K562 (cell line): ENCODE data around the gene ELAC2. TPM values are rescaled to one million over a fixed set of nuclear protein-coding genes. Genes with fewer than 3 reads are reported as not detected.

ENCODE experiments used
- ELF4 ChIP-seq: fragments of 450-650 bp; formaldehyde crosslinking; IDR thresholded peaks from 2 replicates; pipeline ENCODE4 v1.4.0; 2022; ENCODE audit warnings: missing genetic modification characterization
- PRMT5 ChIP-seq: sonication (generic); formaldehyde crosslinking; IDR thresholded peaks from 2 replicates; pipeline ENCODE4 v1.5.0; 2020; ENCODE audit warnings: missing genetic modification reagents
- PYGO2 ChIP-seq: fragments of 450-650 bp; IDR thresholded peaks from 2 replicates; pipeline ENCODE4 v1.6.1; 2016; ENCODE audit warnings: mild to moderate bottlenecking, missing genetic modification characterization, moderate library complexity, missing compliant biosample characterization
- U2AF2 ChIP-seq: fragments of 200-400 bp; formaldehyde crosslinking; optimal IDR thresholded peaks from 2 replicates; pipeline ENCODE3; 2017; ENCODE audit warnings: low read depth, mild to moderate bottlenecking, low read length
- polyA plus RNA-seq, 8 experiments: library from polyadenylated mRNA; depleted of rRNA in 4 of 8; stranded (reverse) in 5 of 8; unstranded in 3 of 8; fragments of >200 nt; fragmentation: Nextera tagmentation in 2 of 8; fragmentation: Illumina TruSeq in 1 of 8; extraction: Ambion mirVana in 2 of 8; extraction: Trizol in 1 of 8; gene quantifications; 2 replicates each; pipeline versions ENCODE4 v1.2.1 to v1.2.3, GENCODE V29; 2011 to 2014; ENCODE audit warnings: inconsistent platforms in 1 of 8, missing spikeins in 1 of 8
- total RNA-seq, 7 experiments: library from RNA; depleted of rRNA in 6 of 7; stranded (reverse); fragments of >200 nt in 6 of 7; fragmentation: Illumina TruSeq in 2 of 7; extraction: Trizol in 2 of 7; gene quantifications; 2 replicates each; pipeline versions ENCODE4 v1.2.1 to v1.2.3, GENCODE V29; 2011 to 2021; ENCODE audit warnings: low replicate concordance in 1 of 7
- TF ChIP-seq, protein P1 (sequence below): fragments of 450-650 bp; formaldehyde crosslinking; IDR thresholded peaks from 2 replicates; pipeline ENCODE4 v1.4.0; 2020; ENCODE audit warnings: mild to moderate bottlenecking, mixed read lengths
- TF ChIP-seq, protein P2 (sequence below): sonication (generic); formaldehyde crosslinking; IDR thresholded peaks from 2 replicates; pipeline ENCODE4 v1.8.0; 2023; ENCODE audit warnings: missing genetic modification reagents, mild to moderate bottlenecking, borderline replicate concordance
- TF ChIP-seq, protein P3 (sequence below): fragments of 250-450 bp; sonication (Bioruptor Pico); IDR thresholded peaks from 2 replicates; pipeline ENCODE4 v1.8.0; 2022; ENCODE audit warnings: inconsistent platforms, mild to moderate bottlenecking, moderate library complexity, borderline replicate concordance

The ELAC2 gene
- total and polyA plus RNA-seq, 9 of the 15 experiments (the other 6 are each of a cell fraction or from before 2014, with no cell fraction given), result 4.5 to 129 (median 70.6) TPM

DNA sequence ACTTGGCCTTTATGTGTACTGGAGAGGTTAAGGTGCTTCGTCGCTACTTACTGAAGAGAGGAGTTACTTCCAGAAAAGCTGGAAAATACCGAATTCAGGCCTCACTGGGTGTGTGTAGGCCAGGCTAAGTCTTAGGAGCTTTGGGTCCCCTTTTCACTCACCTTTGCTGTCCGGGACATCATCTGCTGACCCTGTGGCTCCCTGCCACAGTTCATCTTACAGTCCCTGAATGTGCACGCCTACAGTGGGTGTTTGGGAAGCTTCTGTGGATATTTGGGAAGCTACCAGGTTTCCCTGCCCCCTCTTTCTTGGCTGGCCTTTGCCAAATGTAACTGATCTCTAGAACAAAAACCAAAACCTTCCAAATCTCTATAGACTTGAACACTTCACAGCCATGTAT, 51.4 kb downstream of the ELAC2 start (continued):
- TF ChIP-seq, protein P1, sequence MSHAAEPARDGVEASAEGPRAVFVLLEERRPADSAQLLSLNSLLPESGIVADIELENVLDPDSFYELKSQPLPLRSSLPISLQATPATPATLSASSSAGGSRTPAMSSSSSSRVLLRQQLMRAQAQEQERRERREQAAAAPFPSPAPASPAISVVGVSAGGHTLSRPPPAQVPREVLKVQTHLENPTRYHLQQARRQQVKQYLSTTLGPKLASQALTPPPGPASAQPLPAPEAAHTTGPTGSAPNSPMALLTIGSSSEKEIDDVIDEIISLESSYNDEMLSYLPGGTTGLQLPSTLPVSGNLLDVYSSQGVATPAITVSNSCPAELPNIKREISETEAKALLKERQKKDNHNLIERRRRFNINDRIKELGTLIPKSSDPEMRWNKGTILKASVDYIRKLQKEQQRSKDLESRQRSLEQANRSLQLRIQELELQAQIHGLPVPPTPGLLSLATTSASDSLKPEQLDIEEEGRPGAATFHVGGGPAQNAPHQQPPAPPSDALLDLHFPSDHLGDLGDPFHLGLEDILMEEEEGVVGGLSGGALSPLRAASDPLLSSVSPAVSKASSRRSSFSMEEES (CRISPR knock-in tag), result no peak
- TF ChIP-seq, protein P2, sequence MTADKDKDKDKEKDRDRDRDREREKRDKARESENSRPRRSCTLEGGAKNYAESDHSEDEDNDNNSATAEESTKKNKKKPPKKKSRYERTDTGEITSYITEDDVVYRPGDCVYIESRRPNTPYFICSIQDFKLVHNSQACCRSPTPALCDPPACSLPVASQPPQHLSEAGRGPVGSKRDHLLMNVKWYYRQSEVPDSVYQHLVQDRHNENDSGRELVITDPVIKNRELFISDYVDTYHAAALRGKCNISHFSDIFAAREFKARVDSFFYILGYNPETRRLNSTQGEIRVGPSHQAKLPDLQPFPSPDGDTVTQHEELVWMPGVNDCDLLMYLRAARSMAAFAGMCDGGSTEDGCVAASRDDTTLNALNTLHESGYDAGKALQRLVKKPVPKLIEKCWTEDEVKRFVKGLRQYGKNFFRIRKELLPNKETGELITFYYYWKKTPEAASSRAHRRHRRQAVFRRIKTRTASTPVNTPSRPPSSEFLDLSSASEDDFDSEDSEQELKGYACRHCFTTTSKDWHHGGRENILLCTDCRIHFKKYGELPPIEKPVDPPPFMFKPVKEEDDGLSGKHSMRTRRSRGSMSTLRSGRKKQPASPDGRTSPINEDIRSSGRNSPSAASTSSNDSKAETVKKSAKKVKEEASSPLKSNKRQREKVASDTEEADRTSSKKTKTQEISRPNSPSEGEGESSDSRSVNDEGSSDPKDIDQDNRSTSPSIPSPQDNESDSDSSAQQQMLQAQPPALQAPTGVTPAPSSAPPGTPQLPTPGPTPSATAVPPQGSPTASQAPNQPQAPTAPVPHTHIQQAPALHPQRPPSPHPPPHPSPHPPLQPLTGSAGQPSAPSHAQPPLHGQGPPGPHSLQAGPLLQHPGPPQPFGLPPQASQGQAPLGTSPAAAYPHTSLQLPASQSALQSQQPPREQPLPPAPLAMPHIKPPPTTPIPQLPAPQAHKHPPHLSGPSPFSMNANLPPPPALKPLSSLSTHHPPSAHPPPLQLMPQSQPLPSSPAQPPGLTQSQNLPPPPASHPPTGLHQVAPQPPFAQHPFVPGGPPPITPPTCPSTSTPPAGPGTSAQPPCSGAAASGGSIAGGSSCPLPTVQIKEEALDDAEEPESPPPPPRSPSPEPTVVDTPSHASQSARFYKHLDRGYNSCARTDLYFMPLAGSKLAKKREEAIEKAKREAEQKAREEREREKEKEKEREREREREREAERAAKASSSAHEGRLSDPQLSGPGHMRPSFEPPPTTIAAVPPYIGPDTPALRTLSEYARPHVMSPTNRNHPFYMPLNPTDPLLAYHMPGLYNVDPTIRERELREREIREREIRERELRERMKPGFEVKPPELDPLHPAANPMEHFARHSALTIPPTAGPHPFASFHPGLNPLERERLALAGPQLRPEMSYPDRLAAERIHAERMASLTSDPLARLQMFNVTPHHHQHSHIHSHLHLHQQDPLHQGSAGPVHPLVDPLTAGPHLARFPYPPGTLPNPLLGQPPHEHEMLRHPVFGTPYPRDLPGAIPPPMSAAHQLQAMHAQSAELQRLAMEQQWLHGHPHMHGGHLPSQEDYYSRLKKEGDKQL, result no peak
- TF ChIP-seq PRMT5 (CRISPR knock-in tag), result no peak
- TF ChIP-seq ELF4 (CRISPR knock-in tag), result no peak
- no peak for TF ChIP-seq PYGO2 (tag)
- no peak for TF ChIP-seq U2AF2
- TF ChIP-seq, protein P3, sequence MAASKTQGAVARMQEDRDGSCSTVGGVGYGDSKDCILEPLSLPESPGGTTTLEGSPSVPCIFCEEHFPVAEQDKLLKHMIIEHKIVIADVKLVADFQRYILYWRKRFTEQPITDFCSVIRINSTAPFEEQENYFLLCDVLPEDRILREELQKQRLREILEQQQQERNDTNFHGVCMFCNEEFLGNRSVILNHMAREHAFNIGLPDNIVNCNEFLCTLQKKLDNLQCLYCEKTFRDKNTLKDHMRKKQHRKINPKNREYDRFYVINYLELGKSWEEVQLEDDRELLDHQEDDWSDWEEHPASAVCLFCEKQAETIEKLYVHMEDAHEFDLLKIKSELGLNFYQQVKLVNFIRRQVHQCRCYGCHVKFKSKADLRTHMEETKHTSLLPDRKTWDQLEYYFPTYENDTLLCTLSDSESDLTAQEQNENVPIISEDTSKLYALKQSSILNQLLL (CRISPR knock-in tag), result no peak
